Measurements from ENCODE around the gene RNF111. TPM values are rescaled to one million over a fixed set of nuclear protein-coding genes. Genes with fewer than 3 reads are reported as not detected.

Gene RNF111
- polyA plus RNA-seq, 1 experiment: 28.7 TPM

- no peak for DNase-seq (ENCODE audit: low read depth)
- Histone ChIP-seq H3K36me3 (ENCODE audit: control insufficient read depth, insufficient read depth, low read length) (peaks cover 2% of the 10 kb centered on the region; the same call in 1 of the 2 replicates), H3K27me3 (ENCODE audit: control insufficient read depth, insufficient read depth, low read length) (no peaks in the 10 kb centered on the region), H3K4me3 (ENCODE audit: low read depth, low read length) (no peak overlapping the region)
- TF ChIP-seq CTCF (IDR thresholded peaks at IDR 0.05; ENCODE audit: insufficient read depth, low read depth, low read length): no peak
- CTCF ChIA-PET: interaction anchor here (0.7 to 1.1 kb wide), 2 partner anchors 14 to 19 kb away, joined by 3 read pairs; no protein-coding TSS in a partner anchor
- POLR2A ChIA-PET: no interaction called here
These were observed 64.7 kb downstream of the RNF111 start for GRCh38 chr15:59051873-59052861.

- H3K4me3 ChIP-seq (ENCODE audit: low read depth, low read length): no peak overlapping the region
- H3K27me3 ChIP-seq (ENCODE audit: control insufficient read depth, insufficient read depth, low read length): no peaks in the 10 kb centered on the region
- DNase-seq (ENCODE audit: low read depth): no peak
- ChIA-PET CTCF (no interaction called here), POLR2A (no interaction called here)
- H3K36me3 ChIP-seq (ENCODE audit: control insufficient read depth, insufficient read depth, low read length): peaks cover 2% of the 10 kb centered on the region; the same call in 1 of the 2 replicates
- TF ChIP-seq CTCF (IDR thresholded peaks at IDR 0.05; ENCODE audit: insufficient read depth, low read depth, low read length): no peak
These were observed 65.5 kb downstream of the RNF111 start for GRCh38 chr15:59052915-59053407.

GRCh38 chr15:59053482-59053881 lies 66.0 kb downstream of the RNF111 start:
- POLR2A ChIA-PET: no interaction called here
- Histone ChIP-seq H3K4me3 (ENCODE audit: low read depth, low read length) (no peak overlapping the region), H3K36me3 (ENCODE audit: control insufficient read depth, insufficient read depth, low read length) (peaks cover 2% of the 10 kb centered on the region; the same call in 1 of the 2 replicates), H3K27me3 (ENCODE audit: control insufficient read depth, insufficient read depth, low read length) (no peaks in the 10 kb centered on the region)
- CTCF ChIA-PET: no interaction called here
- no peak for DNase-seq (ENCODE audit: low read depth)
- TF ChIP-seq CTCF (IDR thresholded peaks at IDR 0.05; ENCODE audit: insufficient read depth, low read depth, low read length): no peak

GRCh38 chr15:59059076-59059597 lies 71.7 kb downstream of the RNF111 start:
- Histone ChIP-seq H3K36me3 (ENCODE audit: control insufficient read depth, insufficient read depth, low read length) (peaks cover 4% of the 10 kb centered on the region), H3K27me3 (ENCODE audit: control insufficient read depth, insufficient read depth, low read length) (no peaks in the 10 kb centered on the region), H3K4me3 (ENCODE audit: low read depth, low read length) (no peak overlapping the region)
- no peak for DNase-seq (ENCODE audit: low read depth)
- TF ChIP-seq CTCF (IDR thresholded peaks at IDR 0.05; ENCODE audit: insufficient read depth, low read depth, low read length): no peak
- POLR2A ChIA-PET: no interaction called here
- CTCF ChIA-PET: no interaction called here

GRCh38 chr15:59060348-59060747 lies 72.9 kb downstream of the RNF111 start:
- no peaks in the 10 kb centered on the region for H3K27me3 ChIP-seq (ENCODE audit: control insufficient read depth, insufficient read depth, low read length)

More at GRCh38 chr15:59060348-59060747, 72.9 kb downstream of the RNF111 start:
- no peak overlapping the region for H3K4me3 ChIP-seq (ENCODE audit: low read depth, low read length)
- CTCF ChIA-PET: no interaction called here
- TF ChIP-seq CTCF (IDR thresholded peaks at IDR 0.05; ENCODE audit: insufficient read depth, low read depth, low read length): no peak
- POLR2A ChIA-PET: no interaction called here
- no peak for DNase-seq (ENCODE audit: low read depth)
- peaks cover 4% of the 10 kb centered on the region for H3K36me3 ChIP-seq (ENCODE audit: control insufficient read depth, insufficient read depth, low read length)

Data from BJ (cell line).